Ishikawa (cell line): ENCODE data around the gene NRDC.

ENCODE experiments used
- CEBPB ChIP-seq: IDR thresholded peaks from 2 replicates; pipeline ENCODE4 v1.6.1; 2012
- CREB1 ChIP-seq: IDR thresholded peaks from 2 replicates; pipeline ENCODE4 v1.6.1; 2012; ENCODE audit warnings: low read depth
- EGR1 ChIP-seq: IDR thresholded peaks from 2 replicates; pipeline ENCODE4 v1.6.1; 2012
- EP300 ChIP-seq: IDR thresholded peaks from 2 replicates; pipeline ENCODE4 v1.6.1; 2012; ENCODE audit warnings: borderline replicate concordance
- FOXM1 ChIP-seq: IDR thresholded peaks from 2 replicates; pipeline ENCODE4 v1.6.1; 2012; ENCODE audit warnings: low read depth, borderline replicate concordance
- MAX ChIP-seq: IDR thresholded peaks from 2 replicates; pipeline ENCODE4 v1.6.1; 2012
- RAD21 ChIP-seq: IDR thresholded peaks from 2 replicates; pipeline ENCODE4 v1.6.1; 2012; ENCODE audit warnings: low read depth
- REST ChIP-seq: IDR thresholded peaks from 2 replicates; pipeline ENCODE4 v1.6.1; 2012; ENCODE audit warnings: low read depth, mild to moderate bottlenecking
- TAF1 ChIP-seq: IDR thresholded peaks from 2 replicates; pipeline ENCODE4 v1.6.1; 2012; ENCODE audit warnings: low read depth, mild to moderate bottlenecking
- TEAD4 ChIP-seq: IDR thresholded peaks from 2 replicates; pipeline ENCODE4 v1.6.1; 2012
- USF1 ChIP-seq: IDR thresholded peaks from 2 replicates; pipeline ENCODE4 v1.6.1; 2012
- YY1 ChIP-seq: IDR thresholded peaks from 2 replicates; pipeline ENCODE4 v1.6.1; 2012; ENCODE audit warnings: low read depth
- ZBTB7A ChIP-seq: IDR thresholded peaks from 2 replicates; pipeline ENCODE4 v1.6.1; 2012; ENCODE audit warnings: low read depth

GRCh38 chr1:51741121-51741681 is 137.3 kb downstream of the NRDC start:
- TF ChIP-seq MAX: no peak
- TF ChIP-seq RAD21: no peak
- TF ChIP-seq ZBTB7A: no peak
- no peak for TF ChIP-seq REST
- TF ChIP-seq CEBPB: no peak
- no peak for TF ChIP-seq USF1
- TF ChIP-seq CREB1: no peak
- no peak for TF ChIP-seq YY1
- TF ChIP-seq EP300: no peak
- no peak for TF ChIP-seq TAF1
- TF ChIP-seq FOXM1: no peak
- TF ChIP-seq TEAD4: no peak
- no peak for TF ChIP-seq EGR1
